DND-41 (cell line): ENCODE measurements around the gene PLEKHA6.

Experiments used
- ATAC-seq: fragments of 200-7000 bp; cut with Tn5 transposase; 3 replicates; pipeline ENCODE4 v1.9.1; 2021; ENCODE audit warnings: low read depth; ENCODE audit not compliant: insufficient read depth
- DNase-seq: peaks from one replicate; pipeline ENCODE4 v3.0.0-alpha.2; 2020
- H2AFZ ChIP-seq: 2 replicates; pipeline ENCODE4 v1.6.0; 2012; ENCODE audit warnings: low read depth, low read length
- H3K27ac ChIP-seq: 2 replicates; pipeline ENCODE4 v1.5.1; 2012; ENCODE audit warnings: low read length, inconsistent platforms
- H3K27me3 ChIP-seq: fragments of 200-600 bp; sonication (generic); 2 replicates; pipeline ENCODE4 v1.6.0; 2012; ENCODE audit warnings: low read length, mild to moderate bottlenecking, inconsistent platforms; ENCODE audit not compliant: insufficient read depth, poor library complexity
- H3K36me3 ChIP-seq: 2 replicates; pipeline ENCODE4 v1.5.1; 2012; ENCODE audit warnings: low read length, inconsistent platforms; ENCODE audit not compliant: insufficient read depth
- H3K4me1 ChIP-seq: 2 replicates; pipeline ENCODE4 v1.5.1; 2012; ENCODE audit warnings: mild to moderate bottlenecking, low read length; ENCODE audit not compliant: insufficient read depth
- H3K4me2 ChIP-seq: 2 replicates; pipeline ENCODE4 v1.6.0; 2012; ENCODE audit warnings: mild to moderate bottlenecking, moderate library complexity, low read length, inconsistent platforms; ENCODE audit not compliant: insufficient read depth
- H3K4me3 ChIP-seq, 2 experiments: fragments of 200-600 bp in 1 of 2; shearing (Covaris generic) in 1 of 2; 2 replicates each; pipeline ENCODE4 v1.5.1; 2012 to 2016; ENCODE audit warnings: inconsistent platforms in 2 of 2, low read length in 2 of 2, mild to moderate bottlenecking in 2 of 2, low read depth in 1 of 2, moderate library complexity in 1 of 2
- H3K79me2 ChIP-seq: 2 replicates; pipeline ENCODE4 v1.6.0; 2012; ENCODE audit warnings: low read length, inconsistent platforms; ENCODE audit not compliant: insufficient read depth
- H3K9ac ChIP-seq: 2 replicates; pipeline ENCODE4 v1.6.0; 2012; ENCODE audit warnings: low read depth, mild to moderate bottlenecking, inconsistent platforms, low read length, moderate library complexity
- H3K9me3 ChIP-seq: 2 replicates; pipeline ENCODE4 v1.5.1; 2012; ENCODE audit warnings: low read length, moderate library complexity, mild to moderate bottlenecking, inconsistent platforms; ENCODE audit not compliant: insufficient read depth, severe bottlenecking
- H4K20me1 ChIP-seq: 2 replicates; pipeline ENCODE4 v1.6.0; 2012; ENCODE audit warnings: low read length; ENCODE audit not compliant: insufficient read depth
- EZH2 ChIP-seq: IDR thresholded peaks from 3 replicates; pipeline ENCODE4 v1.6.1; 2012; ENCODE audit warnings: borderline replicate concordance, low read depth, mild to moderate bottlenecking, moderate library complexity, low read length, inconsistent platforms; ENCODE audit not compliant: severe bottlenecking
- TF ChIP-seq, protein P1 (sequence below): IDR thresholded peaks from 2 replicates; pipeline ENCODE4 v1.5.1; 2012; ENCODE audit warnings: borderline replicate concordance, low read length, moderate library complexity, mild to moderate bottlenecking; ENCODE audit not compliant: poor library complexity, severe bottlenecking; ENCODE audit errors: extremely low read depth

Gene PLEKHA6

DNA sequence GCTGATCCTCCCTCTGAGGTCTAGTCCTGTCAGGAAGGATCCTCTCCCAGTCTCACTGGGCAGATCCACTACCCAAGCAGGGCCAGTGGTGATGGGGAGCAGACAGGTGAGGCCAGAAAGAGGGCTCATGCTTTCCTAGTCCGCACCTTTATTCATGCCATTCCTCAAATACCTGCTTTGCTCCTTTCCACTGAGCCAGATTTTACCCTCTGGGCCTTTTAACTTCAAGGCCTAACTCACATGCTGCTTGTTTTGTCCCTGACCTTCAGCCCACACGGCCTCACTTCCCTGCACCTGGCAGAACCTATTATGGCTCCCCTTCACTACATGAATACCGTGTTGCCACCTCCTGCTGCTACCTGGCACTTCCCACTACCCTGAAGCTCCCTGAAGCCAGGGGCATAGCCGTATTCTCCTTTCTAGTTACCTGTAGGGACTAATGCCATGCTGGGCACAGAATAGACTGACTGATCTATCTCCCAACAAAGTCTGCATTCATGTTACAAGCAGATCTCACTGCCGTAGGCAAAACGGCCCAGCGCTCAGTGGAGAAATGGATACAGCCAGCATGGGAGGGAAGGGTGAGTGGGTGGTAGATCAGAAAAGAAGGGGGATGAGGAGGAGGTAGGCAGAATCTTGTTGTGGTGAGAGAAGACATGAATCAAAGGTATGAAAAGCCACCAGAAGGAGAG is 109.8 kb downstream of the PLEKHA6 start:
- Histone ChIP-seq H3K9ac (no peak overlapping the region), H3K36me3 (no peaks in the 10 kb centered on the region), H2AFZ (no peak overlapping the region), H3K27ac (no peak overlapping the region), H4K20me1 (0 out of 2 replicates have a peak, but pooled peaks cover 2% of the 10 kb centered on the region), H3K4me2 (no peak overlapping the region), H3K9me3 (no peaks in the 10 kb centered on the region), H3K79me2 (no peaks in the 10 kb centered on the region), H3K4me3 (no peak overlapping the region), H3K4me1 (no peaks in the 10 kb centered on the region), H3K27me3 (peaks cover 25% of the 10 kb centered on the region)
- DNase-seq (no peak), ATAC-seq (no peak)
- no peak for TF ChIP-seq EZH2
- TF ChIP-seq, protein P1, sequence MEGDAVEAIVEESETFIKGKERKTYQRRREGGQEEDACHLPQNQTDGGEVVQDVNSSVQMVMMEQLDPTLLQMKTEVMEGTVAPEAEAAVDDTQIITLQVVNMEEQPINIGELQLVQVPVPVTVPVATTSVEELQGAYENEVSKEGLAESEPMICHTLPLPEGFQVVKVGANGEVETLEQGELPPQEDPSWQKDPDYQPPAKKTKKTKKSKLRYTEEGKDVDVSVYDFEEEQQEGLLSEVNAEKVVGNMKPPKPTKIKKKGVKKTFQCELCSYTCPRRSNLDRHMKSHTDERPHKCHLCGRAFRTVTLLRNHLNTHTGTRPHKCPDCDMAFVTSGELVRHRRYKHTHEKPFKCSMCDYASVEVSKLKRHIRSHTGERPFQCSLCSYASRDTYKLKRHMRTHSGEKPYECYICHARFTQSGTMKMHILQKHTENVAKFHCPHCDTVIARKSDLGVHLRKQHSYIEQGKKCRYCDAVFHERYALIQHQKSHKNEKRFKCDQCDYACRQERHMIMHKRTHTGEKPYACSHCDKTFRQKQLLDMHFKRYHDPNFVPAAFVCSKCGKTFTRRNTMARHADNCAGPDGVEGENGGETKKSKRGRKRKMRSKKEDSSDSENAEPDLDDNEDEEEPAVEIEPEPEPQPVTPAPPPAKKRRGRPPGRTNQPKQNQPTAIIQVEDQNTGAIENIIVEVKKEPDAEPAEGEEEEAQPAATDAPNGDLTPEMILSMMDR: no peak

DNA sequence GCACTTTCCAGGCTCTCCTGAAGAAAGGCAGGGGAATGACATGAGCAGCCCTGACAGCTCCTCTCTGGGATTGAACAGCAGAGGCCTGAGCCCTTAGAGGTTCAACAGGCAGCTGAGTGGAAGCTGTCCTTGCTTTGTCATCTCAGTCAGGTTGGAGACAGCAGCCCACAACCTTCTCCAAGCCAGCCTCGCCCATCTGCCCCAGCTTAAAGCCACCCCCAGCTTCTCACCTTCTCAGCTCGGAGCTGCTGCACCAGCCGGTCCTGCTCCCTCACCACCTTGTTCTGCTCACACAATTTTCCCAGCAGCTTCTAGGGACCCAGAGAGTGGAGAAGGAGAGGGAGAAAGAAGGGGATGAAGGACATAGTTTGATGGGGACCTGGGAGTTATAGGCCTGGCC is 110.8 kb downstream of the PLEKHA6 start:
- Histone ChIP-seq H3K9ac (no peak overlapping the region), H3K27me3 (peaks cover 17% of the 10 kb centered on the region), H3K9me3 (no peaks in the 10 kb centered on the region), H3K4me2 (no peak overlapping the region), H3K79me2 (no peaks in the 10 kb centered on the region), H2AFZ (no peak overlapping the region), H3K27ac (no peak overlapping the region), H3K4me1 (no peaks in the 10 kb centered on the region), H3K4me3 (no peak overlapping the region), H4K20me1 (0 out of 2 replicates have a peak, but pooled peaks cover 2% of the 10 kb centered on the region), H3K36me3 (no peaks in the 10 kb centered on the region)
- no peak for ATAC-seq
- no peak for TF ChIP-seq EZH2
- TF ChIP-seq, protein P1: no peak
- no peak for DNase-seq

DNA sequence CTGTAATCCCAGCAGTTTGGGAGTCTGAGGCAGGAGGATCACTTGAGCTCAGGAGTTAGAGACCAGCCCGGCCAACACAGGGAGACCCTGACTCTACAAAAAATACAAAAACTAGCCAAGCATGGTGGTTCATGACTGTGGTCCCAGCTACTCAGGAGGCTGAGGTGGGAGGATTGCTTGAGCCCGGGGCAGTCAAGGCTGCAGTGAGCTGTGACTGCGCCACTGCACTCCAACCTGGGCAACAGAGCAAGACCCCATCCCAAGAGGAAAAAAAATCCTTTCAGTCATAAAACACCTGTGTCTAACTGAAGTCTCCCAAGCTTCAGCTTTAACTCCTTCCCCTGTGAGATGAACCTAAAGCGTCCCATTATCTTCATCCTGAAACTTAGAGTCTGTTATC is 112.9 kb downstream of the PLEKHA6 start:
- no peak overlapping the region for H3K9ac ChIP-seq
- no peak overlapping the region for H3K4me3 ChIP-seq
- H3K4me2 ChIP-seq: no peak overlapping the region
- no peak for ATAC-seq
- no peaks in the 10 kb centered on the region for H3K79me2 ChIP-seq
- H4K20me1 ChIP-seq: 0 out of 2 replicates have a peak, but pooled peaks cover 2% of the 10 kb centered on the region
- peaks cover 17% of the 10 kb centered on the region for H3K27me3 ChIP-seq
- no peak for DNase-seq
- H3K27ac ChIP-seq: no peak overlapping the region
- no peaks in the 10 kb centered on the region for H3K36me3 ChIP-seq
- no peak overlapping the region for H2AFZ ChIP-seq
- H3K9me3 ChIP-seq: no peaks in the 10 kb centered on the region
- H3K4me1 ChIP-seq: no peaks in the 10 kb centered on the region
- no peak for TF ChIP-seq EZH2
- TF ChIP-seq, protein P1: no peak
